Endothelial cell of umbilical vein (primary cell): ENCODE results near the gene FAM187B.
"Not testable (repeated sequence)": the region's sequence is repeated elsewhere in the genome, so short reads cannot be mapped to it uniquely, and the experiment has no call there.

Experiments
- CTCF ChIP-seq, 2 donors: IDR thresholded peaks; 1 replicate in 1 of 2; 2 replicates in 1 of 2; pipeline ENCODE4 v1.5.1; 2011; ENCODE audit warnings: low read length in 2 of 2, mild to moderate bottlenecking in 2 of 2, moderate library complexity in 2 of 2, control low read depth in 1 of 2, inconsistent platforms in 1 of 2, low read depth in 1 of 2; ENCODE audit not compliant: insufficient read depth in 1 of 2; ENCODE audit errors: extremely low read depth in 1 of 2
- EZH2 ChIP-seq: IDR thresholded peaks from 2 replicates; pipeline ENCODE4 v1.6.1; 2012; ENCODE audit warnings: borderline replicate concordance, low read depth, mild to moderate bottlenecking, moderate library complexity, low read length, inconsistent platforms; ENCODE audit not compliant: severe bottlenecking
- FOS ChIP-seq: IDR thresholded peaks from 2 replicates; pipeline ENCODE4 v1.6.1; 2011; ENCODE audit warnings: mild to moderate bottlenecking, low read length, moderate library complexity, borderline replicate concordance; ENCODE audit not compliant: insufficient read depth
- GATA2 ChIP-seq: IDR thresholded peaks from 2 replicates; pipeline ENCODE4 v1.7.0; 2011; ENCODE audit warnings: low read depth, mild to moderate bottlenecking, moderate library complexity, mixed read lengths, low read length; ENCODE audit not compliant: insufficient read length, insufficient read depth
- POLR2A ChIP-seq: IDR thresholded peaks from 2 replicates; pipeline ENCODE4 v1.6.1; 2012; ENCODE audit warnings: low read depth, mild to moderate bottlenecking, control low read depth, low read length
- POLR2AphosphoS5 ChIP-seq: IDR thresholded peaks from 2 replicates; pipeline ENCODE4 v1.6.1; 2012; ENCODE audit warnings: low read depth, mild to moderate bottlenecking, control low read depth, low read length, moderate library complexity; ENCODE audit not compliant: insufficient read depth

GRCh38 chr19:35220973-35221590, 7.5 kb downstream of the FAM187B start:
- not testable (repeated sequence) for TF ChIP-seq GATA2; POLR2AphosphoS5; CTCF (IDR thresholded peaks at IDR 0.05; ENCODE audit: extremely low read depth in 1 of 2, insufficient read depth in 1 of 2, low read depth in 1 of 2, low read length in 2 of 2); POLR2A; EZH2; FOS
